Measurements from ENCODE around the gene DRD1. TPM values are rescaled to one million over a fixed set of nuclear protein-coding genes. Genes with fewer than 3 reads are reported as not detected.

Gene DRD1
- total RNA-seq = not detected in 2 replicates

GRCh38 chr5:175444060-175444904 lies at the start of gene DRD1:
TSS of gene DRD1 (minus strand) at chr5:175444182. CDS start at chr5:175443099, 1,083 bp downstream.
- no peak for DNase-seq (ENCODE audit: low read depth)

- no peak for DNase-seq (ENCODE audit: low read depth)
Measured at GRCh38 chr5:175493726-175494125, 49.7 kb upstream of the DRD1 start.

GRCh38 chr5:175493260-175493659 lies 49.3 kb upstream of the DRD1 start:
- DNase-seq (ENCODE audit: low read depth) = no peak

- DNase-seq (ENCODE audit: low read depth) = no peak
Measured at GRCh38 chr5:175491223-175491622, 47.2 kb upstream of the DRD1 start.

GRCh38 chr5:175489693-175490443 lies 45.9 kb upstream of the DRD1 start:
- no peak for DNase-seq (ENCODE audit: low read depth)

- DNase-seq (ENCODE audit: low read depth) = no peak
Measured at GRCh38 chr5:175487514-175488222, 43.7 kb upstream of the DRD1 start.

GRCh38 chr5:175485631-175486030 lies 41.6 kb upstream of the DRD1 start:
- DNase-seq (ENCODE audit: low read depth) = no peak

- peak; percentile 63 for DNase-seq (ENCODE audit: low read depth)
Measured at GRCh38 chr5:175484829-175485228, 40.8 kb upstream of the DRD1 start.

GRCh38 chr5:175484322-175484721 lies 40.3 kb upstream of the DRD1 start:
- DNase-seq (ENCODE audit: low read depth) = no peak

- no peak for DNase-seq (ENCODE audit: low read depth)
Measured at GRCh38 chr5:175483337-175483736, 39.4 kb upstream of the DRD1 start.

- DNase-seq (ENCODE audit: low read depth) = no peak
Measured at GRCh38 chr5:175479125-175479881, 35.3 kb upstream of the DRD1 start.

- peak; percentile 19 for DNase-seq (ENCODE audit: low read depth)
Measured at GRCh38 chr5:175478384-175479124, 34.6 kb upstream of the DRD1 start, which contains the start of gene SFXN1. TSS of gene SFXN1 (plus strand) at chr5:175478560. CDS start at chr5:175492104, 13,544 bp downstream.

GRCh38 chr5:175478008-175478383 lies 34.0 kb upstream of the DRD1 start:
- DNase-seq (ENCODE audit: low read depth) = no peak

GRCh38 chr5:175477440-175477839 lies 33.5 kb upstream of the DRD1 start:
- DNase-seq (ENCODE audit: low read depth) = no peak

- peak; percentile 34 for DNase-seq (ENCODE audit: low read depth)
Measured at GRCh38 chr5:175475248-175475647, 31.3 kb upstream of the DRD1 start.

- no peak for DNase-seq (ENCODE audit: low read depth)
Measured at GRCh38 chr5:175472378-175472777, 28.4 kb upstream of the DRD1 start.

- DNase-seq (ENCODE audit: low read depth) = no peak
Measured at GRCh38 chr5:175471628-175472027, 27.6 kb upstream of the DRD1 start.

- no peak for DNase-seq (ENCODE audit: low read depth)
Measured at GRCh38 chr5:175471196-175471595, 27.2 kb upstream of the DRD1 start.

- no peak for DNase-seq (ENCODE audit: low read depth)
Measured at GRCh38 chr5:175470781-175471180, 26.8 kb upstream of the DRD1 start.

GRCh38 chr5:175469916-175470315 lies 25.9 kb upstream of the DRD1 start:
- DNase-seq (ENCODE audit: low read depth) = no peak

GRCh38 chr5:175468892-175469291 lies 24.9 kb upstream of the DRD1 start:
- no peak for DNase-seq (ENCODE audit: low read depth)

All from renal cortical epithelial cell (primary cell).